ENCODE data around the gene GEMIN4.

The GEMIN4 gene

GRCh38 chr17:732067-732901 lies 19.8 kb downstream of the GEMIN4 start, which contains the start of gene TLCD3A:
TLCD3A (plus strand) TSS chr17:732596; CDS start chr17:732648, 52 bp downstream.
- H3F3A ChIP-seq (ENCODE audit: control insufficient read depth, insufficient read depth), result peaks cover 23% of the 10 kb centered on the region
- TF ChIP-seq EZH2phosphoT487 (IDR thresholded peaks at IDR 0.05; ENCODE audit: borderline replicate concordance, low read length) (no peak), CTCF (IDR thresholded peaks at IDR 0.05; ENCODE audit: low read depth, low read length, poor library complexity, severe bottlenecking) (no peak)
- peak within 1 kb of the TSS; percentile 91 for H3K4me2 ChIP-seq (ENCODE audit: low read length)
- H4K20me1 ChIP-seq (ENCODE audit: control insufficient read depth, insufficient read depth, low read depth, low read length), result no peaks in the 10 kb centered on the region
- H3K36me3 ChIP-seq (ENCODE audit: control insufficient read depth, low read length), result peaks cover 37% of the 10 kb centered on the region
- no peaks in the 10 kb centered on the region for H3K9me3 ChIP-seq (ENCODE audit: control insufficient read depth, insufficient read depth, low read length)
- peaks cover 22% of the 10 kb centered on the region for H3K4me1 ChIP-seq (ENCODE audit: control insufficient read depth, low read length)
- peak within 1 kb of the TSS; percentile 91 for H3K4me3 ChIP-seq (ENCODE audit: low read length)
- H3K9me2 ChIP-seq (replicated peaks; ENCODE audit: control insufficient read depth, low read length), result no peaks in the 10 kb centered on the region
- H3K27me3 ChIP-seq (ENCODE audit: control insufficient read depth, low read length), result no peaks in the 10 kb centered on the region
- peak within 1 kb of the TSS; percentile 55 for H3K27ac ChIP-seq (ENCODE audit: low read depth, low read length)
- H3K79me2 ChIP-seq (ENCODE audit: control insufficient read depth, low read length), result peaks cover 54% of the 10 kb centered on the region

DNA sequence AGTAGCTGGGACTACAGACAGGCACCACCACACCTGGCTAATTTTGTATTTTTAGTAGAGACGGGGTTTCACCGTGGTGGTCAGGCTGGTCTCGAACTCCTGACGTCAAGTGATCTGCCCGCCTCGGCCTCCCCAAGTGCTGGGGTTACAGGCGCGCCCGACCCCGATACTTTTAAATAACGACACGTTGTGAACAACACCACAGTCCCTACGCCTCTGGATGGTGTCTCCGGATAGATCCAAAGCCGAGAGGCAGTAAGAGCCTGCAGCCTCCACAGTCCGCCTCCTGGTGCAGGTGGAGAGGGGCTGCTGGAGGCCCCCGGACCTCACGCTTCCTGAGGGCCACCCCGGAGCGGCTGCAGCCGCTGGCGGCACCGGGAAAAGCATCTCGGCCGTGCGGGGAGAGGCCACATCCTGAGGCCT lies 20.4 kb downstream of the GEMIN4 start:
- Histone ChIP-seq H3K79me2 (ENCODE audit: control insufficient read depth, low read length) (peaks cover 48% of the 10 kb centered on the region), H4K20me1 (ENCODE audit: control insufficient read depth, insufficient read depth, low read depth, low read length) (no peaks in the 10 kb centered on the region), H3K27me3 (ENCODE audit: control insufficient read depth, low read length) (no peaks in the 10 kb centered on the region), H3K36me3 (ENCODE audit: control insufficient read depth, low read length) (peaks cover 35% of the 10 kb centered on the region), H3F3A (ENCODE audit: control insufficient read depth, insufficient read depth) (peaks cover 23% of the 10 kb centered on the region), H3K4me2 (ENCODE audit: low read length) (peak overlapping the region; percentile 88), H3K9me3 (ENCODE audit: control insufficient read depth, insufficient read depth, low read length) (no peaks in the 10 kb centered on the region), H3K27ac (ENCODE audit: low read depth, low read length) (0 out of 2 replicates have a peak overlapping the region, but pooled peaks have one; percentile 4), H3K4me1 (ENCODE audit: control insufficient read depth, low read length) (peaks cover 22% of the 10 kb centered on the region), H3K9me2 (replicated peaks; ENCODE audit: control insufficient read depth, low read length) (no peaks in the 10 kb centered on the region), H3K4me3 (ENCODE audit: low read length) (peak overlapping the region; percentile 90)
- TF ChIP-seq EZH2phosphoT487 (IDR thresholded peaks at IDR 0.05; ENCODE audit: borderline replicate concordance, low read length), result no peak
- no peak for TF ChIP-seq CTCF (IDR thresholded peaks at IDR 0.05; ENCODE audit: low read depth, low read length, poor library complexity, severe bottlenecking)

- peaks cover 17% of the 10 kb centered on the region for H3K4me1 ChIP-seq (ENCODE audit: control insufficient read depth, low read length)
- H4K20me1 ChIP-seq (ENCODE audit: control insufficient read depth, insufficient read depth, low read depth, low read length), result no peaks in the 10 kb centered on the region
- no peaks in the 10 kb centered on the region for H3K27me3 ChIP-seq (ENCODE audit: control insufficient read depth, low read length)
- H3K9me2 ChIP-seq (replicated peaks; ENCODE audit: control insufficient read depth, low read length), result no peaks in the 10 kb centered on the region
- H3K79me2 ChIP-seq (ENCODE audit: control insufficient read depth, low read length), result peaks cover 21% of the 10 kb centered on the region
- no peak overlapping the region for H3K27ac ChIP-seq (ENCODE audit: low read depth, low read length)
- H3K9me3 ChIP-seq (ENCODE audit: control insufficient read depth, insufficient read depth, low read length), result no peaks in the 10 kb centered on the region
- H3K36me3 ChIP-seq (ENCODE audit: control insufficient read depth, low read length), result peaks cover 9% of the 10 kb centered on the region
- TF ChIP-seq EZH2phosphoT487 (IDR thresholded peaks at IDR 0.05; ENCODE audit: borderline replicate concordance, low read length) (no peak), CTCF (IDR thresholded peaks at IDR 0.05; ENCODE audit: low read depth, low read length, poor library complexity, severe bottlenecking) (no peak)
- H3K4me2 ChIP-seq (ENCODE audit: low read length), result no peak overlapping the region
- no peak overlapping the region for H3K4me3 ChIP-seq (ENCODE audit: low read length)
- peaks cover 10% of the 10 kb centered on the region for H3F3A ChIP-seq (ENCODE audit: control insufficient read depth, insufficient read depth)
Measured at GRCh38 chr17:728911-729310, 23.2 kb downstream of the GEMIN4 start.

Measured in DOHH2 (cell line).